WTC11 (cell line): ENCODE data around the gene ERC1. TPM values are rescaled to one million over a fixed set of nuclear protein-coding genes. Genes with fewer than 3 reads are reported as not detected.

Experiments used
- ATAC-seq: fragments of 200-7000 bp; cut with Tn5 transposase; 2 replicates; pipeline ENCODE4 v1.10.0; 2021; ENCODE audit warnings: mild to moderate bottlenecking, moderate library complexity
- CTCF ChIA-PET: fragments of 300-600 bp; sonication (Branson Sonifier 250); formaldehyde crosslinking; loops from one replicate; lab custom pipeline; 2021; ENCODE audit warnings: antibody characterized with exemption; lab: Charles Lee
- POLR2A ChIA-PET: fragments of 350-600 bp; sonication (Branson Sonifier 250); formaldehyde crosslinking; loops from one replicate; lab custom pipeline; 2021; ENCODE audit warnings: antibody characterized with exemption; lab: Charles Lee
- DNase-seq: peaks from one replicate; pipeline ENCODE4 v3.0.0; 2021; ENCODE audit warnings: low spot score
- H3K27ac Mint-ChIP-seq: 2 replicates; pipeline ENCODE4 v1.8.0; 2021; ENCODE audit warnings: mixed read lengths
- H3K27me3 Mint-ChIP-seq: 2 replicates; pipeline ENCODE4 v1.8.0; 2021; ENCODE audit warnings: low read depth, mild to moderate bottlenecking, moderate library complexity, mixed read lengths
- H3K36me3 Mint-ChIP-seq: 2 replicates; pipeline ENCODE4 v1.8.0; 2021; ENCODE audit warnings: mixed read lengths
- H3K4me1 Mint-ChIP-seq: 2 replicates; pipeline ENCODE4 v1.8.0; 2022; ENCODE audit warnings: mixed read lengths
- H3K4me3 Mint-ChIP-seq: 2 replicates; pipeline ENCODE4 v1.8.0; 2021; ENCODE audit warnings: mild to moderate bottlenecking, moderate library complexity, mixed read lengths
- H3K9me3 Mint-ChIP-seq: 2 replicates; pipeline ENCODE4 v1.8.0; 2021; ENCODE audit warnings: mixed read lengths
- ESRRA ChIP-seq: sonication (generic); formaldehyde crosslinking; IDR thresholded peaks from 2 replicates; pipeline ENCODE4 v1.8.1; 2022; ENCODE audit warnings: mild to moderate bottlenecking, missing genetic modification reagents, borderline replicate concordance
- GRHL2 ChIP-seq: fragments of 250-450 bp; sonication (Bioruptor Pico); IDR thresholded peaks from 2 replicates; pipeline ENCODE4 v1.8.0; 2022; ENCODE audit warnings: mild to moderate bottlenecking, moderate library complexity; ENCODE audit not compliant: insufficient replicate concordance, severe bottlenecking
- KAT7 ChIP-seq: sonication (generic); formaldehyde crosslinking; IDR thresholded peaks from 2 replicates; pipeline ENCODE4 v1.8.1; 2023; ENCODE audit warnings: missing genetic modification reagents, mild to moderate bottlenecking, borderline replicate concordance
- PRRX2 ChIP-seq: fragments of 250-450 bp; sonication (Bioruptor Pico); IDR thresholded peaks from 2 replicates; pipeline ENCODE4 v1.8.0; 2021; ENCODE audit warnings: mild to moderate bottlenecking
- SOX15 ChIP-seq: fragments of 250-450 bp; sonication (Bioruptor Pico); IDR thresholded peaks from 2 replicates; pipeline ENCODE4 v1.9.0; 2021; ENCODE audit warnings: mild to moderate bottlenecking
- SP1 ChIP-seq: sonication (generic); formaldehyde crosslinking; conservative IDR thresholded peaks from 2 replicates; pipeline ENCODE4 v1.8.1; 2022; ENCODE audit warnings: missing genetic modification reagents
- ZNF138 ChIP-seq: sonication (generic); formaldehyde crosslinking; conservative IDR thresholded peaks from 2 replicates; pipeline ENCODE4 v1.8.1; 2022; ENCODE audit warnings: mild to moderate bottlenecking, moderate library complexity, missing genetic modification reagents
- ZNF232 ChIP-seq: sonication (generic); formaldehyde crosslinking; IDR thresholded peaks from 2 replicates; pipeline ENCODE4 v1.8.0; 2022; ENCODE audit warnings: mild to moderate bottlenecking, missing genetic modification reagents
- total RNA-seq: library from RNA; stranded (reverse); gene quantifications from 3 replicates; pipeline ENCODE4 v1.2.3, GENCODE V29; 2021
- TF ChIP-seq, protein P1 (sequence below): fragments of 250-450 bp; sonication (Bioruptor Pico); IDR thresholded peaks from 2 replicates; pipeline ENCODE4 v1.8.0; 2021; ENCODE audit warnings: mild to moderate bottlenecking
- TF ChIP-seq, protein P2 (sequence below): sonication (generic); formaldehyde crosslinking; IDR thresholded peaks from 2 replicates; pipeline ENCODE4 v1.8.0; 2022; ENCODE audit warnings: mild to moderate bottlenecking, missing genetic modification reagents
- TF ChIP-seq, protein P3 (sequence below): sonication (generic); formaldehyde crosslinking; conservative IDR thresholded peaks from 2 replicates; pipeline ENCODE4 v1.8.1; 2023; ENCODE audit warnings: mild to moderate bottlenecking, low read depth, missing genetic modification reagents, moderate library complexity
- TF ChIP-seq, protein P4 (sequence below): sonication (generic); formaldehyde crosslinking; IDR thresholded peaks from 2 replicates; pipeline ENCODE4 v1.8.1; 2022; ENCODE audit warnings: low read depth, mild to moderate bottlenecking, moderate library complexity, missing genetic modification reagents, borderline replicate concordance
- TF ChIP-seq, protein P5 (sequence below): fragments of 250-450 bp; sonication (Bioruptor Pico); IDR thresholded peaks from 2 replicates; pipeline ENCODE4 v1.9.0; 2021; ENCODE audit warnings: mild to moderate bottlenecking
- TF ChIP-seq, protein P6 (sequence below): fragments of 250-450 bp; sonication (Bioruptor Pico); IDR thresholded peaks from 2 replicates; pipeline ENCODE4 v1.9.0; 2021; ENCODE audit warnings: mild to moderate bottlenecking, borderline replicate concordance

The ERC1 gene
- total RNA-seq, 1 experiment from 2014 or later: 47.5 TPM

DNA sequence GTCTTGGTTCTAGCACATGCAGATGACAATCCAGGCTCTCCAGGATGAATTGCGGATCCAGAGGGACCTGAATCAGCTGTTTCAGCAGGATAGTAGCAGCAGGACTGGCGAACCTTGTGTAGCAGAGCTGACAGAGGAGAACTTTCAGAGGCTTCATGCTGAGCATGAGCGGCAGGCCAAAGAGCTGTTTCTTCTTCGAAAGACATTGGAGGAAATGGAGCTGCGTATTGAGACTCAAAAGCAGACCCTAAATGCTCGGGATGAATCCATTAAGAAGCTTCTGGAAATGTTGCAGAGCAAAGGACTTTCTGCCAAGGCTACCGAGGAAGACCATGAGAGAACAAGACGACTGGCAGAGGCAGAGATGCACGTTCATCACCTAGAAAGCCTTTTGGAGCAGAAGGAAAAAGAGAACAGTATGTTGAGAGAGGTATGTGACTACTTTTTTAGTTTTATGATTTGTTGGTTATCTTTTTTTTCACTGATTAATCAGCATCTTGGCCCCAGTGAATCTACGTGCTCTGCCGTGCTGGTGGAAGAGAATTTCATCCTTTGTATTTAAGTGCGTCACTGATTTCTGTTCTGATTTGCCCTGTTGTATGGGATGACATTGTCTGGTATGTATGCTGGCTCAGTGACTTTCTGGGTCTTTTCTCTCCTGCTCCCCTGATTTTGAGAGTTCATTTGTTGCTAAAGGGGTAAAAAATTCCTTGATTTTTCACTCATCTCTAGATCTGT, 92.3 kb downstream of the ERC1 start:
- no peaks in the 10 kb centered on the region for H3K36me3 Mint-ChIP-seq
- H3K27ac Mint-ChIP-seq: peak overlapping the region; percentile 84
- H3K4me3 Mint-ChIP-seq: no peak overlapping the region
- DNase-seq: no peak
- ATAC-seq: peak; percentile 61
- TF ChIP-seq ESRRA: no peak
- TF ChIP-seq SP1 (CRISPR knock-in tag): no peak
- no peak for TF ChIP-seq ZNF232
- no peak for TF ChIP-seq SOX15 (CRISPR knock-in tag)
- TF ChIP-seq PRRX2: no peak
- TF ChIP-seq, protein P1, sequence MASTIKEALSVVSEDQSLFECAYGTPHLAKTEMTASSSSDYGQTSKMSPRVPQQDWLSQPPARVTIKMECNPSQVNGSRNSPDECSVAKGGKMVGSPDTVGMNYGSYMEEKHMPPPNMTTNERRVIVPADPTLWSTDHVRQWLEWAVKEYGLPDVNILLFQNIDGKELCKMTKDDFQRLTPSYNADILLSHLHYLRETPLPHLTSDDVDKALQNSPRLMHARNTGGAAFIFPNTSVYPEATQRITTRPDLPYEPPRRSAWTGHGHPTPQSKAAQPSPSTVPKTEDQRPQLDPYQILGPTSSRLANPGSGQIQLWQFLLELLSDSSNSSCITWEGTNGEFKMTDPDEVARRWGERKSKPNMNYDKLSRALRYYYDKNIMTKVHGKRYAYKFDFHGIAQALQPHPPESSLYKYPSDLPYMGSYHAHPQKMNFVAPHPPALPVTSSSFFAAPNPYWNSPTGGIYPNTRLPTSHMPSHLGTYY (CRISPR knock-in tag): no peak
- no peak for TF ChIP-seq ZNF138 (CRISPR knock-in tag)
- TF ChIP-seq, protein P2, sequence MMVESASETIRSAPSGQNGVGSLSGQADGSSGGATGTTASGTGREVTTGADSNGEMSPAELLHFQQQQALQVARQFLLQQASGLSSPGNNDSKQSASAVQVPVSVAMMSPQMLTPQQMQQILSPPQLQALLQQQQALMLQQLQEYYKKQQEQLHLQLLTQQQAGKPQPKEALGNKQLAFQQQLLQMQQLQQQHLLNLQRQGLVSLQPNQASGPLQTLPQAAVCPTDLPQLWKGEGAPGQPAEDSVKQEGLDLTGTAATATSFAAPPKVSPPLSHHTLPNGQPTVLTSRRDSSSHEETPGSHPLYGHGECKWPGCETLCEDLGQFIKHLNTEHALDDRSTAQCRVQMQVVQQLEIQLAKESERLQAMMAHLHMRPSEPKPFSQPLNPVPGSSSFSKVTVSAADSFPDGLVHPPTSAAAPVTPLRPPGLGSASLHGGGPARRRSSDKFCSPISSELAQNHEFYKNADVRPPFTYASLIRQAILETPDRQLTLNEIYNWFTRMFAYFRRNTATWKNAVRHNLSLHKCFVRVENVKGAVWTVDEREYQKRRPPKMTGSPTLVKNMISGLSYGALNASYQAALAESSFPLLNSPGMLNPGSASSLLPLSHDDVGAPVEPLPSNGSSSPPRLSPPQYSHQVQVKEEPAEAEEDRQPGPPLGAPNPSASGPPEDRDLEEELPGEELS: no peak
- TF ChIP-seq, protein P3, sequence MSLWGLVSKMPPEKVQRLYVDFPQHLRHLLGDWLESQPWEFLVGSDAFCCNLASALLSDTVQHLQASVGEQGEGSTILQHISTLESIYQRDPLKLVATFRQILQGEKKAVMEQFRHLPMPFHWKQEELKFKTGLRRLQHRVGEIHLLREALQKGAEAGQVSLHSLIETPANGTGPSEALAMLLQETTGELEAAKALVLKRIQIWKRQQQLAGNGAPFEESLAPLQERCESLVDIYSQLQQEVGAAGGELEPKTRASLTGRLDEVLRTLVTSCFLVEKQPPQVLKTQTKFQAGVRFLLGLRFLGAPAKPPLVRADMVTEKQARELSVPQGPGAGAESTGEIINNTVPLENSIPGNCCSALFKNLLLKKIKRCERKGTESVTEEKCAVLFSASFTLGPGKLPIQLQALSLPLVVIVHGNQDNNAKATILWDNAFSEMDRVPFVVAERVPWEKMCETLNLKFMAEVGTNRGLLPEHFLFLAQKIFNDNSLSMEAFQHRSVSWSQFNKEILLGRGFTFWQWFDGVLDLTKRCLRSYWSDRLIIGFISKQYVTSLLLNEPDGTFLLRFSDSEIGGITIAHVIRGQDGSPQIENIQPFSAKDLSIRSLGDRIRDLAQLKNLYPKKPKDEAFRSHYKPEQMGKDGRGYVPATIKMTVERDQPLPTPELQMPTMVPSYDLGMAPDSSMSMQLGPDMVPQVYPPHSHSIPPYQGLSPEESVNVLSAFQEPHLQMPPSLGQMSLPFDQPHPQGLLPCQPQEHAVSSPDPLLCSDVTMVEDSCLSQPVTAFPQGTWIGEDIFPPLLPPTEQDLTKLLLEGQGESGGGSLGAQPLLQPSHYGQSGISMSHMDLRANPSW (CRISPR knock-in tag): no peak
- POLR2A ChIA-PET: no interaction called here
- H3K4me1 Mint-ChIP-seq: peaks cover 24% of the 10 kb centered on the region
- H3K27me3 Mint-ChIP-seq: no peaks in the 10 kb centered on the region
- H3K9me3 Mint-ChIP-seq: no peaks in the 10 kb centered on the region
- CTCF ChIA-PET: interaction anchor here (0.9 to 3.9 kb wide), 4 partner anchors 9 to 34 kb away, joined by 3 to 49 read pairs (median 4); no protein-coding TSS in a partner anchor

DNA sequence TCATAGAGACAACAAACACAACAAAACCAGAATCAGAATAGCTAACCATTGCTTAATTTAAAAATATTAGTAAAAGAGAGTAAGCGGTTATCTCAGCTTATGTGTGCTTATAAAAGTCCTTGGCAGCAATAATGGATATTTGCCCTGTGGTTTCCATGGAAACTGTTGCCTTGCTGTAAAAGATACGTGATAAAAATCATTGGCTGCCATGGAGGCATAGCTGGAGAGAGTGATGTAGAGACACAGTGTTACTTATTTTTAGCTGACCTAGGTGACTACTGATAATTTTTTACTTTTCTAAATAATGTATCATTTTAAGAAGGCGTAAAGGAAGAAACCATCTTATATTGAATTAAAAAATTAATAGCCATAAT, 92.9 kb downstream of the ERC1 start:
- Mint-ChIP-seq H3K9me3 (no peaks in the 10 kb centered on the region), H3K27me3 (no peaks in the 10 kb centered on the region), H3K4me3 (no peak overlapping the region), H3K27ac (no peak overlapping the region), H3K36me3 (no peaks in the 10 kb centered on the region), H3K4me1 (peaks cover 24% of the 10 kb centered on the region)
- TF ChIP-seq, protein P4, sequence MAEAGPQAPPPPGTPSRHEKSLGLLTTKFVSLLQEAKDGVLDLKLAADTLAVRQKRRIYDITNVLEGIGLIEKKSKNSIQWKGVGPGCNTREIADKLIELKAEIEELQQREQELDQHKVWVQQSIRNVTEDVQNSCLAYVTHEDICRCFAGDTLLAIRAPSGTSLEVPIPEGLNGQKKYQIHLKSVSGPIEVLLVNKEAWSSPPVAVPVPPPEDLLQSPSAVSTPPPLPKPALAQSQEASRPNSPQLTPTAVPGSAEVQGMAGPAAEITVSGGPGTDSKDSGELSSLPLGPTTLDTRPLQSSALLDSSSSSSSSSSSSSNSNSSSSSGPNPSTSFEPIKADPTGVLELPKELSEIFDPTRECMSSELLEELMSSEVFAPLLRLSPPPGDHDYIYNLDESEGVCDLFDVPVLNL (CRISPR knock-in tag): no peak
- TF ChIP-seq, protein P5, sequence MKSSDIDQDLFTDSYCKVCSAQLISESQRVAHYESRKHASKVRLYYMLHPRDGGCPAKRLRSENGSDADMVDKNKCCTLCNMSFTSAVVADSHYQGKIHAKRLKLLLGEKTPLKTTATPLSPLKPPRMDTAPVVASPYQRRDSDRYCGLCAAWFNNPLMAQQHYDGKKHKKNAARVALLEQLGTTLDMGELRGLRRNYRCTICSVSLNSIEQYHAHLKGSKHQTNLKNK (CRISPR knock-in tag): no peak
- TF ChIP-seq, protein P6, sequence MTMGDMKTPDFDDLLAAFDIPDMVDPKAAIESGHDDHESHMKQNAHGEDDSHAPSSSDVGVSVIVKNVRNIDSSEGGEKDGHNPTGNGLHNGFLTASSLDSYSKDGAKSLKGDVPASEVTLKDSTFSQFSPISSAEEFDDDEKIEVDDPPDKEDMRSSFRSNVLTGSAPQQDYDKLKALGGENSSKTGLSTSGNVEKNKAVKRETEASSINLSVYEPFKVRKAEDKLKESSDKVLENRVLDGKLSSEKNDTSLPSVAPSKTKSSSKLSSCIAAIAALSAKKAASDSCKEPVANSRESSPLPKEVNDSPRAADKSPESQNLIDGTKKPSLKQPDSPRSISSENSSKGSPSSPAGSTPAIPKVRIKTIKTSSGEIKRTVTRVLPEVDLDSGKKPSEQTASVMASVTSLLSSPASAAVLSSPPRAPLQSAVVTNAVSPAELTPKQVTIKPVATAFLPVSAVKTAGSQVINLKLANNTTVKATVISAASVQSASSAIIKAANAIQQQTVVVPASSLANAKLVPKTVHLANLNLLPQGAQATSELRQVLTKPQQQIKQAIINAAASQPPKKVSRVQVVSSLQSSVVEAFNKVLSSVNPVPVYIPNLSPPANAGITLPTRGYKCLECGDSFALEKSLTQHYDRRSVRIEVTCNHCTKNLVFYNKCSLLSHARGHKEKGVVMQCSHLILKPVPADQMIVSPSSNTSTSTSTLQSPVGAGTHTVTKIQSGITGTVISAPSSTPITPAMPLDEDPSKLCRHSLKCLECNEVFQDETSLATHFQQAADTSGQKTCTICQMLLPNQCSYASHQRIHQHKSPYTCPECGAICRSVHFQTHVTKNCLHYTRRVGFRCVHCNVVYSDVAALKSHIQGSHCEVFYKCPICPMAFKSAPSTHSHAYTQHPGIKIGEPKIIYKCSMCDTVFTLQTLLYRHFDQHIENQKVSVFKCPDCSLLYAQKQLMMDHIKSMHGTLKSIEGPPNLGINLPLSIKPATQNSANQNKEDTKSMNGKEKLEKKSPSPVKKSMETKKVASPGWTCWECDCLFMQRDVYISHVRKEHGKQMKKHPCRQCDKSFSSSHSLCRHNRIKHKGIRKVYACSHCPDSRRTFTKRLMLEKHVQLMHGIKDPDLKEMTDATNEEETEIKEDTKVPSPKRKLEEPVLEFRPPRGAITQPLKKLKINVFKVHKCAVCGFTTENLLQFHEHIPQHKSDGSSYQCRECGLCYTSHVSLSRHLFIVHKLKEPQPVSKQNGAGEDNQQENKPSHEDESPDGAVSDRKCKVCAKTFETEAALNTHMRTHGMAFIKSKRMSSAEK (CRISPR knock-in tag): no peak
- TF ChIP-seq KAT7 (CRISPR knock-in tag): no peak
- no peak for TF ChIP-seq GRHL2 (CRISPR knock-in tag)
- POLR2A ChIA-PET: no interaction called here
- no peak for DNase-seq
- CTCF ChIA-PET: interaction anchor here (0.5 to 3.9 kb wide), 3 partner anchors 9 to 253 kb away, joined by 3 to 49 read pairs (median 6); no protein-coding TSS in a partner anchor
- no peak for ATAC-seq
